Measurements from ENCODE around the gene CARD9. TPM values are rescaled to one million over a fixed set of nuclear protein-coding genes. Genes with fewer than 3 reads are reported as not detected.

The CARD9 gene
- total RNA-seq, 1 donor from 2014 or later, result 1.6 TPM

- Mint-ChIP-seq H3K9me3 (ENCODE audit: low read depth) (no peaks in the 10 kb centered on the region), H3K36me3 (ENCODE audit: insufficient read depth) (no peaks in the 10 kb centered on the region), H3K27me3 (peaks cover 2% of the 10 kb centered on the region), H3K4me3 (ENCODE audit: low read depth) (peak overlapping the region; percentile 72), H3K27ac (peak overlapping the region; percentile 13), H3K4me1 (ENCODE audit: low read depth) (peaks cover 6% of the 10 kb centered on the region)
- DNase-seq (ENCODE audit: low spot score, unreplicated experiment), result no peak
- TF ChIP-seq CTCF (IDR thresholded peaks at IDR 0.05; ENCODE audit: unreplicated experiment), result no peak
Observed at GRCh38 chr9:136326761-136327303, 46.6 kb downstream of the CARD9 start.

GRCh38 chr9:136326061-136326760, 47.3 kb downstream of the CARD9 start:
- Mint-ChIP-seq H3K4me3 (ENCODE audit: low read depth) (peak overlapping the region; percentile 72), H3K27ac (peak overlapping the region; percentile 71), H3K36me3 (ENCODE audit: insufficient read depth) (no peaks in the 10 kb centered on the region), H3K4me1 (ENCODE audit: low read depth) (peaks cover 6% of the 10 kb centered on the region), H3K9me3 (ENCODE audit: low read depth) (no peaks in the 10 kb centered on the region), H3K27me3 (peaks cover 2% of the 10 kb centered on the region)
- DNase-seq (ENCODE audit: low spot score, unreplicated experiment), result no peak
- TF ChIP-seq CTCF (IDR thresholded peaks at IDR 0.05; ENCODE audit: unreplicated experiment), result no peak

GRCh38 chr9:136325358-136325757, 48.1 kb downstream of the CARD9 start:
- Mint-ChIP-seq H3K27ac (no peak overlapping the region), H3K36me3 (ENCODE audit: insufficient read depth) (no peaks in the 10 kb centered on the region), H3K27me3 (peaks cover 2% of the 10 kb centered on the region), H3K9me3 (ENCODE audit: low read depth) (peaks cover 5% of the 10 kb centered on the region), H3K4me3 (ENCODE audit: low read depth) (no peak overlapping the region), H3K4me1 (ENCODE audit: low read depth) (peaks cover 6% of the 10 kb centered on the region)
- no peak for TF ChIP-seq CTCF (IDR thresholded peaks at IDR 0.05; ENCODE audit: unreplicated experiment)
- DNase-seq (ENCODE audit: low spot score, unreplicated experiment), result no peak

- peak; percentile 9 for TF ChIP-seq CTCF (IDR thresholded peaks at IDR 0.05; ENCODE audit: unreplicated experiment)
- Mint-ChIP-seq H3K27ac (no peak overlapping the region), H3K4me3 (ENCODE audit: low read depth) (no peak overlapping the region), H3K9me3 (ENCODE audit: low read depth) (peaks cover 5% of the 10 kb centered on the region), H3K36me3 (ENCODE audit: insufficient read depth) (no peaks in the 10 kb centered on the region), H3K4me1 (ENCODE audit: low read depth) (peaks cover 6% of the 10 kb centered on the region), H3K27me3 (peaks cover 2% of the 10 kb centered on the region)
- DNase-seq (ENCODE audit: low spot score, unreplicated experiment), result no peak
Observed at GRCh38 chr9:136324501-136325300, 48.8 kb downstream of the CARD9 start.

- no peak overlapping the region for H3K4me3 Mint-ChIP-seq (ENCODE audit: low read depth)
- no peaks in the 10 kb centered on the region for H3K36me3 Mint-ChIP-seq (ENCODE audit: insufficient read depth)
- TF ChIP-seq CTCF (IDR thresholded peaks at IDR 0.05; ENCODE audit: unreplicated experiment), result no peak
- peaks cover 2% of the 10 kb centered on the region for H3K4me1 Mint-ChIP-seq (ENCODE audit: low read depth)
- H3K27me3 Mint-ChIP-seq, result peaks cover 2% of the 10 kb centered on the region
- H3K9me3 Mint-ChIP-seq (ENCODE audit: low read depth), result peaks cover 5% of the 10 kb centered on the region
- no peak for DNase-seq (ENCODE audit: low spot score, unreplicated experiment)
- no peak overlapping the region for H3K27ac Mint-ChIP-seq
Observed at GRCh38 chr9:136323371-136323789, 50.1 kb downstream of the CARD9 start.

Data from progenitor cell of endocrine pancreas (in vitro differentiated cells).